SK-N-MC (cell line): Measurements from ENCODE around the gene OSBPL5.

Source experiments
- EZH2 ChIP-seq: fragments of 200-600 bp; sonication (generic); IDR thresholded peaks from one replicate; pipeline ENCODE4 v1.6.1; 2017; ENCODE audit warnings: antibody characterized with exemption
- FOXP2 ChIP-seq: optimal IDR thresholded peaks from 2 replicates; pipeline ENCODE3; 2011; ENCODE audit warnings: mild to moderate bottlenecking, moderate library complexity; ENCODE audit not compliant: insufficient read depth; ENCODE audit errors: extremely low read length, control extremely low read depth
- POLR2AphosphoS5 ChIP-seq: IDR thresholded peaks from 2 replicates; pipeline ENCODE4 v1.6.1; 2012; ENCODE audit warnings: mild to moderate bottlenecking, low read depth, low read length, borderline replicate concordance

DNA sequence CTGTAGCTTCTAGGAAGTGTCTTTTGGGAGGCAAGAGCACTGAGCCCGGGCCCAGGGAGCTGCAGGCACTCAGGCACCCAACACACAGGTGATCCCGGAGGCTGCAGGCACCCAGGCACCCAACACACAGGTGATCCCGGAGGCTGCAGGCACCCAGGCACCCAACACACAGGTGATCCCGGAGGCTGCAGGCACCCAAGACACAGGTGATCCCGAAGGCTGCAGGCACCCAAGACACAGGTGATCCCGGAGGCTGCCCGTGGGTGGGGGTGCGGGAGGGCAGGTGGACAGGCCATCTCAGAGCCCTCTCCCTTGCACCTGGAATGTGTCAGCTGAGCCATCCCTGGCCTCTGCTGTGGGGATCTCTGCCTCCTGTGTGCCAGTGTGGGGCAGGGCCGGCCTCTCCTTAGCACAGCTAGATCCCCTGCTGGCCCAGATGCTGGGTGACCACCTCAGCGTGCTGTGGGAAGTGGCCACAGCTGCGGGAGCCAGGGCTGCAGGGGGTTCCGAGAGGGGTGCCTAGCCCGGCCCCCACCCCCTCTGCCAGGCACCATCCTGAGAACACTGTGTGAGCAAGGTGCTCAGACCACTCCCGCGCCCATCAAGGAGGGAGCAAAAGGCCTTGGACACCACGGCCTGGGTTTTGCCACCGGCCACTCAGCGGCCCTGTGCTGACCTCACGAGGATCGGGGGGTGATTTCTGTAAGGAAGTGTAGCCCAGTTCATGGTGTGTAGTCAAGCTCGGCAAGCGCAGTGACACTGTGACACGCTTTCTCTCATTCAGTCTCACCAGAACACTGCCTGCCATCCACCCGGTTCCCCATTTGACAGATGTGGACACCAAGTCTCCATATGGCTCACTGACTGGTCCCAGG lies 39.3 kb upstream of the OSBPL5 start:
- no peak for TF ChIP-seq POLR2AphosphoS5
- TF ChIP-seq EZH2: no peak
- no peak for TF ChIP-seq FOXP2
